Putamen (tissue), 1 donor: ENCODE data around the gene AMPD2.

Experiments used
- DNase-seq: peaks from one replicate; pipeline ENCODE4 v3.0.0-alpha.2; 2016; ENCODE audit warnings: low spot score

AMPD2 gene

DNA sequence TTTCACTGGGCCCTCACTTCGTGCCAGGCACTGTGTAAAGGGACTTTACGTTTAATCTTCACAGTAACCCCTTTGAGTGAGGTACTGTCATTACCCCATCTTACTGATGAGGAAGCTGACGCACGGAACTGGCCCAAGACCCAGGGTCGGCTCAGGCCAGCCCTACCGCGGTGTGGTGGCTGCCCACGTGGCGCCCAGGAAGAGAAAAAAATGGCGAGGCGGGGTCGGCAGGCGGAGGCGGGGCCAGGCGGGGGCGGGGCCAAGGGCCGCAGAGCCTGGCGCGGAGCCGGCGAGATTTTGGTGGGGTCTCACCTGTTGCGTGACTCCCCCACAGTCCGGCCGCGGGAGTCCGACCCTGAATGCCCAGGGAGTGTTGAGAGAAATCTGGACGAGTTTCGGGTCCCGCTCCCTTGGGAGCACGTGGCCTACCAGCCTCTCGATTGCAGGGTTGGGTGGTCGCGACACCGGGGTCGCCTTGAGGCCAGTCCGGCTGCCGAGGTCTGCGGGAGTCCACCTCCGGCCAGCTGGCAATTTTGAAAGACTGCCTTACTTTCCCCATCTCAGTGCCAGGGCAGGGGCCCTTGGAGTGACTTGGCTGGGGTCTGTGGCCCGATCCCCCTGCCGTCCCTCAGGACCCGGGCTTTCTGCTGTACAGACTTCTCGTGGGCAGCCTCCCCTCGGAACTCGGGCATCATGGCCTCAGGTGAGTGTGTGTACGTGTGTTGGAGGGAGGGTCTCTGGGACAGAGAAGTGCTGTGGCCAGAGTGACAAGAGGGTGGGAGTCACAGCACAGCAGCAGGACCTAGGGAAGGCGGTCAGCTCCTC lies at the start of gene AMPD2, which contains the start of gene GNAT2:
TSS of gene AMPD2 (plus strand) at position 262 of the 825 bp plus-strand sequence. CDS start 1,339 bp downstream, outside the sequence.
TSS of gene GNAT2 (minus strand) at position 41 of the 825 bp plus-strand sequence. CDS start 6,746 bp downstream, outside the sequence.
- no peak for DNase-seq

DNA sequence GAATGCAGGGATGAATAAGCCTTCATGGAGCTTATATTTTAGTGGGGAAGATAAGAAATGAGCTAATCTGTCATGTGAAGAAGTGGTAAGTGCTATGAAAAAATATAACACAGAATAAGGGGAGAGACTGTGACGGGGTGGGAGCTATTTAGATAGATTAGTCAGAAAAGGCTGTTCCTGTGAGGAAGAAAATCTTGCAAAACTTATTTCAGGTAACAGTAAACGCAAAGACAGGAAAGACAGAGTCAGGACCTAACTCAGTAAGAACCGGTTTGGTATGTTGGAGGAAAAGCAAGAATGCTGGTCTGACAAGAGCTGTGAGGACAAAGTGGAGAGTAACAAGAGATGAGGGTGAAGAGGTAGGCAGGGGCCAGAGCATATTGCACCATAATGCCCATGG lies 49.2 kb upstream of the AMPD2 start:
- DNase-seq, result no peak

DNA sequence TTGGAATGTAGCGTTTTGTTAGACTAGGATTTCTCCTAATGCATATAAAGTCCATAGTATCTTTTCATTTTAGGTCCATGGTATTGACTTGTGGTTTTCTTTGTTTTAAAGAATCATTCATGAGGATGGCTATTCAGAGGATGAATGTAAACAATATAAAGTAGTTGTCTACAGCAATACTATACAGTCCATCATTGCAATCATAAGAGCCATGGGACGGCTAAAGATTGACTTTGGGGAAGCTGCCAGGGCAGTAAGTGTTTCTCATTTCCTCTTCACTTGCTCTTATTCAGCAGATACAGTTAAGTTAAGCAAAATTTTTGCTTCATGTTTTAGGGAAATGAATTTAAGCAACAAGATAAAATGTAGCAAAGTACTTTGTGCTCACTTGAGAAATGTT lies 45.9 kb upstream of the AMPD2 start:
- DNase-seq, result no peak

DNA sequence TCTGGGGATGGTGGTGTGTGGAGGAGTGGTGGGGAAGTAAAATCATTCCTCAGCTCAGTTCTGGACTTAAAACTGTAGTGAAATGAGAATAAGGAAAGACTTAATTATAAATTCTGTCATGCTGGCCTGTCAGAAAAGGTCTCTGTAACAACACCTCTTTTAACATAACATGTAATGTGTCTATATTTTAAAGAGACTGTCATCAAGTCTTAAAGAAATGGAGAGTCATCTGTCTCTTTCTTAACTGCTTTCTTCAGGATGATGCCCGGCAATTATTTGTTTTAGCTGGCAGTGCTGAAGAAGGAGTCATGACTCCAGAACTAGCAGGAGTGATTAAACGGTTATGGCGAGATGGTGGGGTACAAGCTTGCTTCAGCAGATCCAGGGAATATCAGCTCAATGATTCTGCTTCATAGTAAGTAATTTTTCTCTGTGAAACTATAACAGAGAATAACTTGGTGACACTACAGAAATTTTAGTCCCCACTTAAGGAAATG lies 40.6 kb upstream of the AMPD2 start:
- DNase-seq, result no peak

DNA sequence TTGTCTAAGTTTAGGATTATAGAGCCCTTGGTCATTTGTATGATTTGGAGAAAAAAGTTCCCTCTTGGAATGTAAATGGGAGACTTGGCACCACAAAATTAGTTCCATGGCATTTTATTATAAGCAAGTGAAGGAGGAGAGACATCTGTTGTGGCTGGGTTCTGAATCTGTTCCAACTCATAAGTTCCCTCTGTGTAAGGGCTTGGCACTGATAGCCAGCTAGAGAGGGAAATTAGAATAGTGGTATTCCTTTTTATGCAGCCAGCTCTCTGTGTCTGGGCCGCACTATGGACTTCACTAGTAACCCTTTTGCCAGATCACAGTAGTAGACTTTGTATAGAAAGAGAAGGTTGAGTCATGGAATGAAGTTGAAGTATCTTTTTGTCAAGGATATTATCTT lies 40.1 kb upstream of the AMPD2 start:
- no peak for DNase-seq

DNA sequence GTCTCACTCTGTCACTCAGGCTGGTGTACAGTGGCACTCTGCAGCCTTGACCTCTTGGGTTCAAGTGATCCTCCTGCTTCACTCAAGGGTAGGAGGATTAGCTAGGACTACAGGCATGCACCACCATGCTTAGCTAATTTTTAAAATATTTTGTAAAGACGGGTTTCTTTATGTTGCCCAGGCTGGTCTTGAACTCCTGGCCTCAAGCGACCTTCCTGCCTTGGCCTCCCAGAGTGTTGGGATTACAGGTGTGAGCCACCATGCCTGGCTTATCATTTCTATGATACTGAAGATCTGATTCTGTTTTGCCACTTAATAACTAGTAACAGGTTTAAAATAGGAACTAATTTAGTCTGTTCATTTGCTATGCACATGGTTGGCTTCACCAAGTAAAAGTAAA lies 37.6 kb upstream of the AMPD2 start:
- DNase-seq, result no peak

DNA sequence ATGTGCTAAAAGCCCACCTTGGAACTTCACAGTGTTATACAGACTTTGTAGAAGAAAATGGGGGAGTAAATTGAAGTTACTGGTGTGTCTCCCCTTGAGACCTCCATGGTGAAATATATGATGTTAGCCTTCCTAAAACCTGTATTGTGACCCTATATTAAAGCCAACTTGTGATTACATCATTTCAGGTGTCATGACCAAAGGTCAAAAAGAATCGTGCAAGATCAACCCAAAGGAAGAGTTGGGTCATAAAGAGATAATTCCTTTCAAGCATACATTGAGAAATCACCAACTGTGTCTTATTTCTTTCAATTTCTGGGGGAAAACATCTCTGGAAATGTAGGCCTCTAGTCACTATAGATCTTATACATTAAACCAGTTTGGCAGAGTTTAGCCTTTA lies 34.9 kb upstream of the AMPD2 start:
- DNase-seq, result no peak

DNA sequence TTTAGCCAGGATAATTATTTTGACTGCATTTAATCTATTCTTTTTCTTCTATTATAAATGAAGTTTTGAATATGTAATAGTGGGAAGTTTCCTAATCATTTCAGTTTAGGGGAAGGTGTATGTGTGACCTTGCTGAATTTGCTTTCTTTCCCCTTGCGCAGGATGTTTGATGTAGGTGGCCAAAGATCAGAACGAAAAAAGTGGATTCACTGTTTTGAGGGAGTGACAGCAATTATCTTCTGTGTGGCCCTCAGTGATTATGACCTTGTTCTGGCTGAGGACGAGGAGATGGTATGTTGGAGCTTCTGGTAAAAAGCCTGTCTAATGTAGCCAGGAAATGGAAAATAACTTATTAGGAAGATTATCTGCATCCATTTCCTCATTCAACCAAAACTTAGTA lies 33.6 kb upstream of the AMPD2 start:
- no peak for DNase-seq

DNA sequence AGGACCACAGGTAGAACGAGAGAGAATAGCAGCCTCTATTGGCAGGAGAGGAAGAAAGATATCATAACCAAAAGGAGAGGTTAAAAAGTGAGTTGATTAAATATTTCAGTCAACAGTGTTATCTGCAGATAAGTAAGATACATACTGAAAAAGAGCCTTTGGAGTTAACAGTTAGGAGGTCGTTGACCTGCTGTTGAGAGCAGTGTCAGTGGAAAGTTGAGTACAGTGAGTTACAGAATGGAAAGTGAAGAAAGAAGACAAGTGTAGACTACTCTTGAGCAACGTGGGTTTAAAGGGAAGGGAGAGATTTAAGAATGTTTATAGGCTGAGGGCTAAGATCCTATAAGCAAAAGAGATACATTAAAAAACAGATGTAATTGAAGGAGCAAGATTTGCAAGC lies 30.5 kb upstream of the AMPD2 start:
- DNase-seq, result no peak

DNA sequence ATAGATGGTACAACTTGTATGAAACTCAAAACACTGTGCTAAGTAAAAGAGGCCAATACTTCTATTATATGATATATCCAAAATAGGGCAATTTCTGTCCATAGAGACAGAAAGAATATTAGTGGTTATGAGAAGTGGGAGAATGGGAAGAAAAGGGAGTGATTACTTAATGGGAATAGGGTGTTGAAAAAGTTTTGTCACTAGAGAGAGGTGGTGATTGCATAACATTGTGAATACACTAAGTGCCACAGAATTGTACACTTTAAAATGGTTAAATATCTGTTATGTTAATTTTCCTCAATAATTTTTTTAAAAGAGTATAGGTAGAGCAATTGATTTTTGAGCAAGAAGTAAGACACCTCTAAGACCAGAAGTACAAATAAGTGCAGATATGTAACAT lies 30.0 kb upstream of the AMPD2 start:
- no peak for DNase-seq

DNA sequence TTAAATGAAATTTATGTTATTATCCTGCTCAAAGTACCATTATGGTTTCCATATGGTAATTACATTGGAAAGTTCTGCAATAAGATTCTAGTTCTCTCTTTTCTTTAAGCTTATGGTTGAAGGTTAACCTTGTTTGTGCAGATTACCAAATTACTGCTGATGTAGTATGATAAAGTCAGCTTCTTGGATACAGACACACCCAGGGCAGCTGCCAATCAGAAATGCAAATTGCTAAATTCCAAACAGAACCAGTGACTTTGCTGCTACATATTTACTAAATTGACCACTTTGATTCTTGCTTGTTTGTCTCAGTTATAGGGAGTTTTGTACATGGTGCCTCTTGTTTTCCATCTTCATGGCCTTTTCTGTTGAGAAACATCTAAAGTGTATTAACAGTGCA lies 26.7 kb upstream of the AMPD2 start:
- DNase-seq, result no peak

DNA sequence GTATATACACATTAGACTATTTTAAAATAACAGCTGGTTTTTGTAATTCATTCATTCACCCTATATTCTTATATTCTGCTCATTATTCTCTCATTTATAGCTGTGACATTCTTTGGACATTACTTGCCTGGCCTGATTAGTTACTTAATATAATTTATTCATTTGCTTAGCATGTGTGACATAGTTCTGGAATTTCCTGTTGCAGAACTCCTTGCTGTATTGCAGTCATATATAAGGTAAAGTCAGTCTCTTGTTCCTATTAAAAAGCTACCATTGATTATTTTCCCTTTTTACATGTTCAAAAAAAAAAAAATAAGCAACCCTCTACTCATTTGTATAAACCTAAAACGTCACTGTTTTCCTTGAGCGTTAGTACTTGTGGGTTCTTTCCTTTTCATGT lies 24.1 kb upstream of the AMPD2 start:
- DNase-seq, result no peak

DNA sequence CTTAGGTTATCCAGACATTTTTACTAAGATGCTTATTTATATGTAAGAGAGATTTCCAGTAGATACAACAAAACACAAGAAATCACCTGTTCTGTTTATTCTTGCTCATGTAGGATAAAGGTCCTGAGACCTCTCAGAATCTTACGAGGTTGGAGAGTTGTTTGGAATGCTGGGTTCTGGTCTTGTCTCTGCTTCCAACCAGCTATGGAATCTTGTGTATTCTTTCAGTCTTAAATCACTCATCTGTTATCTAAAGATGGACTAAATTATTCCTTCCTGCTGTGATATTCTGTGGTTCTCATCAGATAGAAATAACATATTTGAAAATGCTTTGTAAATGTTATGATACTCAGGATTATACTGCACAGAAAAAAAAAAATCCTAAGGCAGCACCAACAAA lies 21.5 kb upstream of the AMPD2 start:
- DNase-seq, result no peak

DNA sequence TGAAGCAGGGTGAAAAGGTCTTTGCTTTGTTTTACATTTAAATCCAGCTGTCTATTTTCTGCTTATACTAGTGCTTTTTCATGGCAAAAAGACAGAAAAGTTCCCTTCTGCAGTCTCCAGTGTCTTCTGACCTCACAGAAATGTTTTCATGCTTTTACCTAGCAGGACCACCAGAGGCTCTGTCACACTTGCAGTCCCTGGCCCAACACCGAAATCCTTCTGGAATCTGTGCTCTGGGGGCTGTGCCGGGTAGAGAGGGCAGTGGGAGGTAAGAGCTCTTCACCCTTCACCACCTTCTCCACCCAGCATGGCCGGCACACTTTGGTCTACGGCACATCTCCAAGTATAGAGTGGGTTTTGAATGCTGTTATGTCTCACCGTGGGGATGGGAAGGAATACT lies 21.0 kb upstream of the AMPD2 start:
- no peak for DNase-seq

DNA sequence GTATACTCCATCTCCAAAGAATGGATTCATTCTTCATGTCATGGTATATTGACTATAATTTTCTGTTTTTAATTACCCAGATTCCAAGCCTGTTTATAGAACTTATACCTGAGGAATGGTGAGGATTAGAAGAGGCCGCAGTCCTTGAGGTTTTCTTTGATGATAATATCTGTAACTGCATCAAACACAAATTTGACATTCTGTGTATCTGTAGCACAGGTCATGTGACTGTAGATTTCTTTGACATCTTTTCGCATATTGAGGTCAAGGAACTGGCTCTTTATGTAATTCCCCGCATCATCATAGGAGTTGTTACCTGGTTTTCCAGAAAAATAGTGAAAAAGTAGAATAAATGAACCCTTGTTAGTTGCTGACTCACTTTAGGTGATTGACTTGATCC lies 16.4 kb upstream of the AMPD2 start:
- DNase-seq, result no peak

DNA sequence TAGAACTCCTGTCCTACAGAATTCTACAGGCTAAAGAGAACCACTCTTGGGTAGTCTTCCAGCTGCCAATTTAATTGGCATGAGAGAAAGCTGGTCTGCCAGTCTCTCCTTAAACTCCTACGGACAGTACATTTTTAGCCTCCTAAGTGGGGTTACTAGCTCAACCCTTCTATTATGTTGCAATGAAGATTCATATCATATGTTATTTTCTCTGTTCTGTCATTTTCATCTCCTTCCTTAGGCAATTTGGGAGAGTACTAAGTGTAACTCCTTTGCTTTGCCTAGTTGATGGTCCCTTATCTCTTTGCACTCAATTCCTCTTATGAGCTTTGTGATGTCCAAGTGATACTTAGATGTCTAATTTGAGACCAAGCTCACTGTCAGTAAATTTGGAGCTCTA lies 14.3 kb upstream of the AMPD2 start:
- DNase-seq, result no peak

DNA sequence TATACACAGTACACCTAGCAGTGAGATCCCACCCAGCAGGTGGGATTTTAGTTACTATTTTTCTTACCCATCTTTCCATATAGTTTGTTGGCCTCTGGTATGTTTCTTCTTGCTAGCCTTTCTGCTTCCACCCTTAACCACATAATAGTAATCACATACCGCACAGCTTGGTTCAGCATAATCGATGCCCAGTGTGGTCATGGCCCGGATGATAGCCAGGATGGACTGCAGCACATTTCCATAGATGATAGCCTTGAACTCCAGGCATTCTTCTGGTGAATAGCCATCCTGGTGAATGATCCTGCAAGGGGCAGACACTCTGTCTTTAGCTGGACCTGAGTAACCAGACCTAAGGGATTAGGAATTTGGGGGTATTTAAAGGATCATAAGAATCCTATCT lies 9.8 kb upstream of the AMPD2 start:
- DNase-seq, result no peak

DNA sequence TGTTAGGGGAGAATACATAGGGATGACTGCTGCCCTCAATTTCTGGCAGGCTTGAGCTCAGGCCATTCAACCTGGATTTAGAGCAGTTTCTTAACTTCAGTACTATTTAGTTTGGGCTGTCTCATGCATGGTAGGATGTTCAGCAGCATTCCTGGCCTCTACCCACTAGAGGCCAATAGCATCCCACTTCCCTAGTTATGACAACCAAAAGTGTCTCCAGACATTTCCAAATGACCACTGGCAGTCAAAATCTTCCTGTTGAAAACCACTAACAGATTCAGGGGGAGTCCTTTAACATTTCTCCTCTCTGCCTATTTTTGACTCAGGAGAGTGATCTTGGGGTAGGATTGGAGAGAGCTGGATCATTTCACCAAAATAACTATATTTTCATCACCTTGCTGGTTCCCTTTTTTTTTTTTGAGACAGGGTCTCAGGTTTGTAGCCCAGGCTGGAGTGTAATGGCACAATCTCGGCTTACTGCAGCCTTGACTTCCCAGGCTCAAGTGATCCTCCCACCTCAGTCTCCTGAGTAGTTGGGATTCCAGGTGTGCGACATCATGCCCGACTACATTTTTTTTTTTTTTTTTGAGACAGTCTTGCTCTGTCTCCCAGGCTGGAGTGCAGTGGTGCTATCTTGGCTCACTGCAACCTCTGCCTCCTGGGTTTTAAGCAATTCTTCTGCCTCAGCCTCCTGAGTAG lies 8.9 kb upstream of the AMPD2 start:
- no peak for DNase-seq

DNA sequence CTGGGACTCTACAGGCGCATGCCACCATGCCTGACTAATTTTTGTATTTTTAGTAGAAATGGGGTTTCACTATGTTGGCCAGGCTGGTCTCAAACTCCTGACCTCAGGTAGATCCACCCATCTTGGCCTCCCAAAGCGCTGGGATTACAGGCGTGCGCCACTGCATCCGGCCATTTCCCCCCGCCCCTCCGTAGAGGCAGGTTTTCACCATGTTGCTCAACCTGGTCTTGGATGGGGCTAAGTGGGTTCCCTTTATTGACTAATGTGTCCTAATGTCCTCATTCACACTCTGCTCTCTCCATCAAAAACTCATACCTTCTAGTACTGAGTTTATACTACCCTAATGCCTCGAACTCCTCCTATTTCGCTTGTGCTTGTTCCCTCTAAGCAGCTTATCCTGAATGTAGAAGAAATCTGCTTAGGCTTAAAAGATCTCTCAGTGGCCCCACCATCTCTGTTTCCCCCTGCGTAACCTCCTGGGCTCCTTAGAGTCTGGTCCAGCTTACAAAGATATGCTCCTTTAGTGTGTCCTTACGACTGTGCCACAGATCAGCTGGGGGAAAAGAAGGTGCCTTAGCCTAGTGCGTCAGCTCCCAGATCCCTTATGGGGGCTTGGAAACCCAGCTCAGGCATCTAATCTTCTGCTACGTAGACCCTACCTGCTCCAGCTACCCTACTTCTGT lies 8.2 kb upstream of the AMPD2 start:
- DNase-seq, result no peak

DNA sequence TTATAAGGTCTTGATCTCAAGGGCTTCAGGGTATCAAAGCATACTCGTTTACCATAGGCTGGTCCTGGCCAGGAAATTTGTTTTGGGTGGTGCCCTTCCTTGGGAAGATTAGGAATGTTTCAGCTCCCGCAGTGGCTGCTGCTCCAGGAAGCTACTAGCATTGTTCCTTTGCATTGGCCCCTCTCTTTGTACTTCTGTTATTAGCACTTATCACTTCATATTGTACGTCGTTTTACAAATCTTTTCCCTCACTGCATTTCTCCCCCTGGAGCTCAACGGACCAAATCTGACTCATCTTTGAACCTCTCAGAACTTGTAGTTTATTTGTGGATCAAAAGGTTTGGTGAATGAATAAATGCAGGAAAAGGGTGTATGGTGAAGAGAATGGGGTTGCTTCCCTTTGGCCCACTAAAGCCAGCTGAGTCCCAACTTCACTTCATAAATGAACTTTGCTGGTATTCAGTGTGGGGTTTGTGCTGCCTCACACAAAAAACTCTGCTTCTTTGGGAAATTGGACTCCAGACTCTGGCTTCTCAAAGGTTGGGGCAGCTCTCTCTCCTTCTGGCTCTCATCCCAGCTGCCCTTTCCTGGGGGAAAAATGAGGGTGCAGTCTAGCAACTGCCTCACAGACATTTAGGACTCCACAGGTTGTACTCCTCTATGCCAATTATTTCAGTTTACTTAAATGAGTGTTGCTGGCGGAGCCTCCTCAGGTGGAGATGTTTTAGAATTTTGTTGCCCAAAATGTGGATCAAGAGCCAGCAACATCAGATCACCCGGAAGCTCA lies 6.1 kb upstream of the AMPD2 start:
- DNase-seq, result no peak

DNA sequence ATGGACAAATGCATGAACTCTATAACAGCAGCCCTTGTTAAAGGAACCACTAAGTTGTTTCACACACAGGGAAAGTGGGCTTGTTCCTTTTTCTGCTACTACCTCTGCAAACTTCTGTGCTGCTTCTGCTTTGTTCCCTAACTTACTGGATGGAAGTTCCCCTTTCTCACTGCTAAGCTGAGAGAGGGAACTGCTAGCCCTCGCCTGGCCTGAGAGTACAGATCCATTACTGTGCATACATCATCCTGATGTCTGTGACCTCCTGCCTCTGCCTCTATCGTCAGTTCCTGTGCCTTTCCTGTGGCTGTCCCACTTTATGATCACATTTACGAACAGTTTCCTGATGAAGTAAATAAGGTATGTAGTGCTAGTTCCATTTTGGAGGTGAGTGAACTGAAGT lies 3.8 kb upstream of the AMPD2 start:
- DNase-seq, result no peak

DNA sequence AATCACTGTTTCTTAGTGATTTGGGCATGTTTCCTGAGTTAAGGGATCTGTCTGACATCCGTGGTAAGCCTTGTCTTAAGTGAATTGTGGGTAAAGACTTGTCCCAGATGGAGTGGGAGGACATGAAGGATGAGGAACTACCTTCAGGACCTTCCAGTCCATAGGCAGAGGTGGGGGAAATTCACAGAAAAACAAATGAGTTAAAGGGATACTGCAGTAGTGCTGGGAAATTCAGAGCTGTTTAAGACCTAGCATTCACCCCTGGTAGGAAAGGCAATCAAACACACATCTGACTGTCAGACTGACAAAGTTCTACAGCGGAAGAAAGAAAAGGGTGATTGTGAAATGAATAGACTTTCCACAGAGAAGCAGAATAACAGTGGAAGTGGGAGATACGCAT lies 3.2 kb upstream of the AMPD2 start:
- DNase-seq, result no peak
